NCI-H2029 treated with DMSO at 0.1 percent for 48 hours (cell line): ENCODE data around the gene C1orf146.
"Not testable (repeated sequence)": the region's sequence is repeated elsewhere in the genome, so short reads cannot be mapped to it uniquely, and the experiment has no call there.

Experiments used
- DNase-seq: peaks from one replicate; lab custom pipeline; 2025; lab: John Stamatoyannopoulos, UW

Gene C1orf146

GRCh38 chr1:92274939-92275338 lies 57.2 kb downstream of the C1orf146 start:
- DNase-seq, result no peak

GRCh38 chr1:92276082-92276481 lies 58.4 kb downstream of the C1orf146 start:
- no peak for DNase-seq

GRCh38 chr1:92277105-92277723 lies 59.5 kb downstream of the C1orf146 start:
- no peak for DNase-seq

- DNase-seq, result not testable (repeated sequence)
These were observed 62.1 kb downstream of the C1orf146 start for GRCh38 chr1:92279781-92280180.

- not testable (repeated sequence) for DNase-seq
These were observed 63.7 kb downstream of the C1orf146 start for GRCh38 chr1:92281411-92281810.

- no peak for DNase-seq
These were observed 73.8 kb downstream of the C1orf146 start for GRCh38 chr1:92291372-92291999.
